Stimulated activated CD4-positive, alpha-beta T cell treated with anti-CD3 and anti-CD28 coated beads, Interleukin-4, amount 100 ng/mL, for 48 hours (primary cell): ENCODE measurements around the gene UBE2S.
"Not testable (repeated sequence)": the region's sequence is repeated elsewhere in the genome, so short reads cannot be mapped to it uniquely, and the experiment has no call there.

ENCODE experiments used
- DNase-seq, 2 donors: peaks; one replicate each; pipeline ENCODE4 v3.0.0-alpha.2; 2020; ENCODE audit warnings: low read depth in 2 of 2

UBE2S gene

GRCh38 chr19:55440411-55441105, 33.0 kb upstream of the UBE2S start:
- DNase-seq, result peak in 1 of 2 donors; percentile 30

- no peak for DNase-seq
Observed at GRCh38 chr19:55439052-55439451, 31.5 kb upstream of the UBE2S start.

GRCh38 chr19:55437410-55437809, 29.8 kb upstream of the UBE2S start:
- no peak for DNase-seq

- no peak for DNase-seq
Observed at GRCh38 chr19:55436847-55437246, 29.3 kb upstream of the UBE2S start.

GRCh38 chr19:55435020-55435419, 27.4 kb upstream of the UBE2S start:
- DNase-seq, result no peak

- no peak for DNase-seq
Observed at GRCh38 chr19:55434356-55434919, 26.9 kb upstream of the UBE2S start.

- no peak for DNase-seq
Observed at GRCh38 chr19:55433292-55433691, 25.7 kb upstream of the UBE2S start.

- DNase-seq, result no peak
Observed at GRCh38 chr19:55432241-55432959, 24.8 kb upstream of the UBE2S start.

GRCh38 chr19:55431183-55431582, 23.6 kb upstream of the UBE2S start:
- DNase-seq, result no peak

- DNase-seq, result no peak
Observed at GRCh38 chr19:55426042-55426441, 18.5 kb upstream of the UBE2S start.

- DNase-seq, result no peak
Observed at GRCh38 chr19:55424518-55424917, 16.9 kb upstream of the UBE2S start.

GRCh38 chr19:55423225-55424005, 15.8 kb upstream of the UBE2S start:
- no peak for DNase-seq

GRCh38 chr19:55421281-55421680, 13.7 kb upstream of the UBE2S start:
- not testable (repeated sequence) for DNase-seq

GRCh38 chr19:55419624-55420236, 12.1 kb upstream of the UBE2S start:
- no peak for DNase-seq

GRCh38 chr19:55419103-55419502, 11.5 kb upstream of the UBE2S start:
- no peak for DNase-seq

- peak in 1 of 2 donors; percentile 39 for DNase-seq
Observed at GRCh38 chr19:55418185-55418584, 10.6 kb upstream of the UBE2S start.

- DNase-seq, result no peak
Observed at GRCh38 chr19:55410168-55410567, 2.6 kb upstream of the UBE2S start.

GRCh38 chr19:55409179-55409578, 1.6 kb upstream of the UBE2S start:
- DNase-seq, result not testable (repeated sequence)

GRCh38 chr19:55408533-55408872, 915 bp upstream of the UBE2S start:
- DNase-seq, result no peak

GRCh38 chr19:55407800-55408532, 378 bp upstream of the UBE2S start:
- peak; percentile 93 to 96 for DNase-seq

GRCh38 chr19:55406826-55407549, 600 bp downstream of the UBE2S start:
- DNase-seq, result no peak
